GM06990 (cell line): ENCODE results near the gene APBB1IP.
"Not testable (repeated sequence)": the region's sequence is repeated elsewhere in the genome, so short reads cannot be mapped to it uniquely, and the experiment has no call there.

ENCODE experiments used
- DNase-seq: peaks from one replicate; pipeline ENCODE4 v3.0.0-alpha.2; 2011; ENCODE audit not compliant: insufficient read length; ENCODE audit errors: extremely low read depth
- H3K27me3 ChIP-seq: replicated peaks from 2 replicates; pipeline ENCODE4 v1.6.0; 2011; ENCODE audit warnings: low read length; ENCODE audit not compliant: control insufficient read depth, insufficient read depth
- H3K36me3 ChIP-seq: 2 replicates; pipeline ENCODE4 v1.5.1; 2011; ENCODE audit warnings: low read length; ENCODE audit not compliant: control insufficient read depth, insufficient read depth
- H3K4me3 ChIP-seq: replicated peaks from 2 replicates; pipeline ENCODE4 v1.5.1; 2011; ENCODE audit warnings: low read depth, mild to moderate bottlenecking, control low read depth, low read length
- TF ChIP-seq, protein P1 (sequence below): IDR thresholded peaks from 2 replicates; pipeline ENCODE4 v1.5.1; 2011; ENCODE audit warnings: low read length, control low read depth, mild to moderate bottlenecking, inconsistent platforms; ENCODE audit not compliant: insufficient read depth, poor library complexity, severe bottlenecking

Gene APBB1IP

DNA sequence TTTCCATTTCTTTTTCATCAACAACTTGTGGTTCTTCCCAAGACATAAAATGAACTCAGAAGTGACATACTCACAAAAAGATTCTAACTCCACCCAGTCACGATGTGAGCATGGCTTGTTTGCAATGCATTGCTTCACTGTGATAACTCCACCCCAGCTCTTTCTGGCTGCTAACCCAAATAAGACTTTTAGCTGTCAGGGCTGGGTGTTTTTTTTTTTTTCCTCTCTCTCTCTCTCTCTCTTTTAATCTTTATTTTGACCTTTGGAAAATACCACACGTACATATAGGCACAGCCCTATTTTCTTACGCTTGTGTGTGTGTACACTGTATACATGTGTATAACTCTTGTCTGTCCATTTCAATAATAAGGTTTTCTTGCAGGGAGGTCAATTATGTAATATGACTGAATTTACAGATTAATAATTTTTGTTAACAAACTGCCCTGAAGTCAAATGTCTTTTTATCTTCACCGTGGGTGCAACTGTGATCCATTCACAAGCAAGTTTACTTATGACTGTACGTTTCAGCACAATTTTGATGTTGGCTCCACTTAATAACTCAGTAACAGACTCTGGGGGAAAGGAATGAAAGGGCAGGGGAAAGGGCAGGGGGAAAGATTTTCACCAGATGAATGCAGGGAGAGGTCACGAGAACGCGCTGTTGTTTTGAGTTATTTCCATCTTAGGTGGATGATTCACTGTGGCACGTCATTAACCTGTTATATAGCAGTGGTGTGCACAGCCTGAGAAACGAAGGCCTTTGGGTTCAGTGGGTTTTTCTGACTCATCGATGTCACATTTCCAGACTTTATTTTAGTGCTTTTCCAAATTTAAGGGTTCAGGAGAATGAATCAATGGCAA is 49.1 kb downstream of the APBB1IP start:
- peak; percentile 65 for DNase-seq
- Histone ChIP-seq H3K4me3 (peak overlapping the region; percentile 12; the same call in 1 of the 2 replicates), H3K36me3 (no peaks in the 10 kb centered on the region), H3K27me3 (no peaks in the 10 kb centered on the region)
- TF ChIP-seq, protein P1, sequence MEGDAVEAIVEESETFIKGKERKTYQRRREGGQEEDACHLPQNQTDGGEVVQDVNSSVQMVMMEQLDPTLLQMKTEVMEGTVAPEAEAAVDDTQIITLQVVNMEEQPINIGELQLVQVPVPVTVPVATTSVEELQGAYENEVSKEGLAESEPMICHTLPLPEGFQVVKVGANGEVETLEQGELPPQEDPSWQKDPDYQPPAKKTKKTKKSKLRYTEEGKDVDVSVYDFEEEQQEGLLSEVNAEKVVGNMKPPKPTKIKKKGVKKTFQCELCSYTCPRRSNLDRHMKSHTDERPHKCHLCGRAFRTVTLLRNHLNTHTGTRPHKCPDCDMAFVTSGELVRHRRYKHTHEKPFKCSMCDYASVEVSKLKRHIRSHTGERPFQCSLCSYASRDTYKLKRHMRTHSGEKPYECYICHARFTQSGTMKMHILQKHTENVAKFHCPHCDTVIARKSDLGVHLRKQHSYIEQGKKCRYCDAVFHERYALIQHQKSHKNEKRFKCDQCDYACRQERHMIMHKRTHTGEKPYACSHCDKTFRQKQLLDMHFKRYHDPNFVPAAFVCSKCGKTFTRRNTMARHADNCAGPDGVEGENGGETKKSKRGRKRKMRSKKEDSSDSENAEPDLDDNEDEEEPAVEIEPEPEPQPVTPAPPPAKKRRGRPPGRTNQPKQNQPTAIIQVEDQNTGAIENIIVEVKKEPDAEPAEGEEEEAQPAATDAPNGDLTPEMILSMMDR, result no peak

DNA sequence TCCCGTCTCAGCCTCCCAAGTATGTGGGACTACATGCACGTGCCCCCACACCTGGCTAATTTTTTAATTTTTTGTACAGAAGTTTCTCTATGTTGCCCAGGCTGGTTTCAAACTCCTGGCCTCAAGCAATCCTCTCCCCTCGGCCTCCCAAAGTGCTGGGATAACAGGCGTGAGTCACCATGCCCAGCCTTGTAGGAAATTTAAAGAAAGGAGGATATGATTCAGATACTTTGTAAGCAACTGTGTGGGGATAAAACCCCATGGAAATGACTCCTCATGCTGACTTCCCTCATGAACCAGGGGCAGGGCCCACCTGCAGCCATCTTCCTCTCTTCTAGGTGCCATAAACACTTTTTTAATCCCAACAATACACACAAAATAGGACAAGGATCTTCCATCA is 50.2 kb downstream of the APBB1IP start:
- TF ChIP-seq, protein P1, result no peak
- no peak overlapping the region for H3K4me3 ChIP-seq
- DNase-seq, result no peak
- no peaks in the 10 kb centered on the region for H3K27me3 ChIP-seq
- H3K36me3 ChIP-seq, result no peaks in the 10 kb centered on the region; the same call in 1 of the 2 replicates

DNA sequence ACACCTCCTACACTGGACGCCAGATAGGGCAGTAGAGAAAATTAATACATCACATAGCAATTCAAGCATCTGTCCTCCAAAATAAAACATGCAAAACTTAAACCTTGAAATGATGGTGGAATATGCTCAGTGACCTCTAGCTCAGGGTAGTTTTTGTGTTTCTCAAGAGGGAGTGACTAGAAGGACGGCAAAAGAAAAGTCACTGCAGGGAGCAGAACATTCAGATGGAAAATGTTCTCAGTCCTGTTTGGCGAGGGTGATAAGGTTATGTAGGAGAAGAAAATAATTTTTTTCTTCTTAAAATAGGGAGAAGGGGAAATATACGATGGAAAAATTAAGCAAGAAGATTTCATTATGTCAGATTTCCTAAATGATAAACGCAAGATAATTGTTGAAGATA is 50.9 kb downstream of the APBB1IP start:
- Histone ChIP-seq H3K36me3 (no peaks in the 10 kb centered on the region; the same call in none of the 2 replicates), H3K4me3 (no peak overlapping the region), H3K27me3 (no peaks in the 10 kb centered on the region)
- DNase-seq, result no peak
- TF ChIP-seq, protein P1, result no peak

DNA sequence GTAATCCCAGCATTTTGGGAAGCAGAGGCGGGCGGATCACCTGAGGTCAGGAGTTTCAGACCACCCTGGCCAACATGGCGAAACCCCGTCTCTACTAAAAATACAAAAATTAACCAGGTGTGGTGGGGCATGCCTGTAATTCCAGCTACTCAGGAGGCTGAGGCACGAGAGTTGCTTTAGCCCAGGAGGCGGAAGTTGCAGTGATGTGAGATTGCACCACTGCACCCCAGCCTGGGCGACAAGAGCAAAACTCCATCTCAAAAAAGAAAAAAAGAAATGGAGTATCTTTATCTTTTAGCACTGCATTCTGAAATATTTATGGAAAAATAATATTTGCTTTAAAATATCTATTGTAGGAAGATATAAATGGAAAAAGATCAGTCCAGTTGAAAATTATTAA is 52.2 kb downstream of the APBB1IP start:
- H3K36me3 ChIP-seq, H3K27me3 ChIP-seq, DNase-seq, H3K4me3 ChIP-seq: not testable (repeated sequence)

DNA sequence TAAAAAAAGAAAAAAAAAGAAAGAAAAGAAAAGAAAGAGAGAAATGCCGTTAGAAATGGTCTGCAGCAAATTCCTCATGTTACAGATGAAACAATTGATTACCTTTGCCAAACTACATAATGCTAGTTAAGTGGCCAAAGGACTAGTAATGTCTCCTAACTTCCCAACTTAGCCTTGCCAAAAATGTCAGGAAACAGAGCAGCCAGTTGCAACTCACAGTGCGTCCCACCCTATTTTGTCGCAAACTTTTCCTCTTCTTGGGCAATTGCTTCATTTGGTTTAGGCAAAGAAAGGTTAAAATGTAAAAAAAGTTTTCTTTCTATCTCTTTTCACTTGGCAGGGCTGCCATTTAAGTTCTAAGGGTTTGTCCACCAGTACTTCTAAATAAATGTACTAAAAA is 53.1 kb downstream of the APBB1IP start:
- Histone ChIP-seq H3K36me3 (no peaks in the 10 kb centered on the region; the same call in none of the 2 replicates), H3K27me3 (no peaks in the 10 kb centered on the region), H3K4me3 (no peak overlapping the region)
- no peak for DNase-seq
- TF ChIP-seq, protein P1, result no peak

DNA sequence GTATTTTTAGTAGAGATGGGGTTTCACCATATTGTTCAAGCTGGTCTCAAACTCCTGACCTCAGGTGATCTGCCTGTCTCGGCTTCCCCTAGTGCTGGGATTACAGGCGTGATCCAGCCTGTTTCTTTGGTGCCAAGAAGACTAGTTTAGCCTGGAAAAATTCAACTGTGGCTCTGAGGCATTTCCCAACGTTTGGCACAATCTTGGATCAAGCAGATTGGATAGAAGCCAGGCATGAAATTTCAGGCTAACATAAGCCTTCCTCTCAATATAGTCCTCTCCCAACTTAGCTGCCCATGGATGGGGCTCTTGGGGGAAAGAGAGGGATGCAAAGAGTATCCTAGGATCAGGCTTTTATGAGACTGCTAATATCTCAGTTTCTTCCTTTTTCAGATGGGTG is 53.8 kb downstream of the APBB1IP start:
- H3K27me3 ChIP-seq, result no peaks in the 10 kb centered on the region
- H3K4me3 ChIP-seq, result no peak overlapping the region
- no peak for DNase-seq
- no peaks in the 10 kb centered on the region; the same call in none of the 2 replicates for H3K36me3 ChIP-seq
- TF ChIP-seq, protein P1, result no peak

DNA sequence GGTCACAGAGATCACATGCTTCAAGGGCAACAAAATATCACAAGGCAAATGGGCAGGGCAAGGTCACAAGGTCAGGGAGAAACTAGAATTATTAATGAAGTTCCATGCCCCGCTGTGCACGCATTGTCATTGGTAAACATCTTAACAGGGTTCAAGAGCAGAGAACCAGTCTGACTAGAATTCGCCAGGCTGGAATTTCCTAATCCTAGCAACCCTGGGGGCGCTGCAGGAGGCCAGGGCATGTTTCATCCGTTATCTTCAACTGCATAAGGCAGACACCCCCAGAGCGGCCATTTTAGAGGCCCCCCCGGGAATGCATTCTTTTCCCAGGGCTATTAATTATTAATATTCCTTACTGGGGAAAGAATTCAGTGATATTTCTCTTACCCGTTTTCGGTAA is 54.6 kb downstream of the APBB1IP start:
- DNase-seq, H3K36me3 ChIP-seq, H3K4me3 ChIP-seq, H3K27me3 ChIP-seq: not testable (repeated sequence)
